GM10847 (cell line): Measurements from ENCODE around the gene RABL6.
A peak's percentile ranks its signal among the peaks of the same experiment; 100 is the strongest.

Source experiments
- POLR2A ChIP-seq: IDR thresholded peaks from 2 replicates; pipeline ENCODE4 v1.6.1; 2011; ENCODE audit not compliant: insufficient read length; ENCODE audit errors: extremely low read depth

Gene RABL6

GRCh38 chr9:136849038-136849959, 41.6 kb downstream of the RABL6 start, which contains the start of gene PHPT1:
Gene PHPT1, plus strand, starts transcription at chr9:136849409. Its CDS starts 22 bp downstream, at chr9:136849431.
- TF ChIP-seq POLR2A: peak; percentile 87

- TF ChIP-seq POLR2A: no peak
Observed at GRCh38 chr9:136849960-136850865, 42.5 kb downstream of the RABL6 start.

- no peak for TF ChIP-seq POLR2A
Observed at GRCh38 chr9:136850866-136851775, 43.4 kb downstream of the RABL6 start.

GRCh38 chr9:136851941-136852663, 44.4 kb downstream of the RABL6 start, which contains the start of gene MAMDC4:
Gene MAMDC4, plus strand, starts transcription at chr9:136852346. Its CDS starts 71 bp downstream, at chr9:136852417.
- no peak for TF ChIP-seq POLR2A

GRCh38 chr9:136852664-136853595, 45.2 kb downstream of the RABL6 start:
- TF ChIP-seq POLR2A: no peak

GRCh38 chr9:136853596-136854112, 45.9 kb downstream of the RABL6 start:
- no peak for TF ChIP-seq POLR2A

GRCh38 chr9:136854113-136854841, 46.5 kb downstream of the RABL6 start:
- no peak for TF ChIP-seq POLR2A

GRCh38 chr9:136854842-136855460, 47.2 kb downstream of the RABL6 start:
- TF ChIP-seq POLR2A: no peak

- TF ChIP-seq POLR2A: no peak
Observed at GRCh38 chr9:136855461-136856078, 47.8 kb downstream of the RABL6 start.

GRCh38 chr9:136856079-136856476, 48.3 kb downstream of the RABL6 start:
- TF ChIP-seq POLR2A: no peak

GRCh38 chr9:136856541-136857141, 48.9 kb downstream of the RABL6 start:
- no peak for TF ChIP-seq POLR2A
